ENCODE data around the gene PHC1. TPM values are rescaled to one million over a fixed set of nuclear protein-coding genes. Genes with fewer than 3 reads are reported as not detected.

PHC1 gene
- total RNA-seq, 2 donors from 2014 or later: 27.0 to 34.5 TPM

DNA sequence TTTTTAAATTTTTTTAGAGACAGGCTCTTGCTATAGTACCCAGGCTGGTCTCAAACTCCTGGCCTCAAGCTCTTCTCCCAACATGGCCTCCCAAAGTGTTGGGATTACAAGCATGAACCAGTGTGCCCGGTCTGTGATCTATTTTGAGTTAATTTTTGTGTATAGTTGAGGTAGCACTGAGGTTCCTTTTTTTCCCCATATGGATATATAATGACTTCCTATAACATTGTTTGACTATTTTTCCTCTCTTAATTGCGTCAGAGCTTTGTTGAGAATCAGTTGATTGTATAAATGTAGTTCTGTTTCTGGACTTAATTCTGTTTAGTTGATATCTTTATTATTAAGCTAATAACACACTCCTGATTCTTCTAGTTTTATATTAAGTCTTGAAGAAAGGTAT is 43.8 kb downstream of the PHC1 start:
- no peaks in the 10 kb centered on the region for H3K9me3 ChIP-seq
- DNase-seq: no peak
- no peak overlapping the region for H3K4me3 ChIP-seq
- no peak for ATAC-seq
- H3K27me3 ChIP-seq: no peaks in the 10 kb centered on the region
- 81 to 85% methylated on average over 2 of the region's 2 CpGs for WGBS, 2 donors
- H3K27ac ChIP-seq: no peak overlapping the region
- intact Hi-C loops (cut with DNase I): loop anchor here (10.0 kb wide), 1 partner anchor 77 kb away; no protein-coding TSS in a partner anchor
- no peak for TF ChIP-seq POLR2A (IDR thresholded peaks at IDR 0.05)
- TF ChIP-seq, protein P1, sequence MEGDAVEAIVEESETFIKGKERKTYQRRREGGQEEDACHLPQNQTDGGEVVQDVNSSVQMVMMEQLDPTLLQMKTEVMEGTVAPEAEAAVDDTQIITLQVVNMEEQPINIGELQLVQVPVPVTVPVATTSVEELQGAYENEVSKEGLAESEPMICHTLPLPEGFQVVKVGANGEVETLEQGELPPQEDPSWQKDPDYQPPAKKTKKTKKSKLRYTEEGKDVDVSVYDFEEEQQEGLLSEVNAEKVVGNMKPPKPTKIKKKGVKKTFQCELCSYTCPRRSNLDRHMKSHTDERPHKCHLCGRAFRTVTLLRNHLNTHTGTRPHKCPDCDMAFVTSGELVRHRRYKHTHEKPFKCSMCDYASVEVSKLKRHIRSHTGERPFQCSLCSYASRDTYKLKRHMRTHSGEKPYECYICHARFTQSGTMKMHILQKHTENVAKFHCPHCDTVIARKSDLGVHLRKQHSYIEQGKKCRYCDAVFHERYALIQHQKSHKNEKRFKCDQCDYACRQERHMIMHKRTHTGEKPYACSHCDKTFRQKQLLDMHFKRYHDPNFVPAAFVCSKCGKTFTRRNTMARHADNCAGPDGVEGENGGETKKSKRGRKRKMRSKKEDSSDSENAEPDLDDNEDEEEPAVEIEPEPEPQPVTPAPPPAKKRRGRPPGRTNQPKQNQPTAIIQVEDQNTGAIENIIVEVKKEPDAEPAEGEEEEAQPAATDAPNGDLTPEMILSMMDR (IDR thresholded peaks at IDR 0.05): no peak
- H3K4me1 ChIP-seq: no peaks in the 10 kb centered on the region
- H3K36me3 ChIP-seq (replicated peaks in 1 of 2; ENCODE audit: insufficient read depth in 1 of 2, low read depth in 2 of 2): no peaks in the 10 kb centered on the region

DNA sequence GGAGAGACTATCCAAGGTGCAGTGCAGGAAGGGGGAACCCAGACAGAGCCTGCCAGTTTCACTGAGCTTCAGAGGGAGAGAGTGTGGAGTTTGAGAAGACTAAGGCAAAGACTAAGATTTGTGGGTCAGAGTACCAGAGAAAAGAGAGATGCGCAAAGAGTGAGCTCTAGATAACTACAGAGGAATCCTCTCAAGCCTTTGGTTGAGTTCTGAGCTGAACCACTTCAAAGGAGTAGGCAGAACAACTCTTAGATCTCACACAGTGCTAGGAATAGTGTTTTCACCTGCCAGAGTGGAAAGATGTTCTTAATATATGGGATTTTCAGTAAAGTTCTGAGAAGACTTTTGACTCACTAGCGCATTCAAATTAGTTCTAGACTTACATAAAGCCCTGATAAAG is 45.9 kb downstream of the PHC1 start:
- intact Hi-C loops (cut with DNase I): no loop called here
- Histone ChIP-seq H3K27ac (no peak overlapping the region), H3K4me3 (no peak overlapping the region), H3K4me1 (no peaks in the 10 kb centered on the region), H3K9me3 (no peaks in the 10 kb centered on the region), H3K27me3 (no peaks in the 10 kb centered on the region), H3K36me3 (replicated peaks in 1 of 2; ENCODE audit: insufficient read depth in 1 of 2, low read depth in 2 of 2) (no peaks in the 10 kb centered on the region)
- no peak for TF ChIP-seq POLR2A (IDR thresholded peaks at IDR 0.05)
- TF ChIP-seq, protein P1 (IDR thresholded peaks at IDR 0.05): no peak
- WGBS, 2 donors: 94 to 95% methylated on average over 2 of the region's 2 CpGs
- DNase-seq: no peak
- no peak for ATAC-seq

DNA sequence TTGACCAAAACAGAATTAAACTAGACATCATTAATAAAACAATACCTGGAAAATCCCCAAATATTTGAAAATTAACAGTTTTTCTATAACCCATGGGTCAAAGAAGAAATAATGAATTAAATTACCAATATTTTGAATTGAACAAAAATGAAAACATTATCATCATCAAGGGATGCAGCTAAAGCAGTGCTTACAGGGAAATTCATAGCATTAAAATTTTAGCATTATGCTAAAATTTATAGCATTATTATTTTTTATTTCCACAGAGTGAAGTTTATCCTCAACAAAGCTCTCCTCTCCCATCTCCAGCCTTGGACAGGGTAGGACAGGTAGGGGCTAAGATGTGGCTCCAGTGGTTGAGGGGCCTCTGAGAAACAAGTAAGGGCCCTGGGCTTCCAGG is 54.5 kb downstream of the PHC1 start:
- Histone ChIP-seq H3K9me3 (no peaks in the 10 kb centered on the region), H3K27ac (no peak overlapping the region), H3K27me3 (no peaks in the 10 kb centered on the region), H3K4me1 (no peaks in the 10 kb centered on the region), H3K36me3 (replicated peaks in 1 of 2; ENCODE audit: insufficient read depth in 1 of 2, low read depth in 2 of 2) (no peaks in the 10 kb centered on the region), H3K4me3 (no peak overlapping the region)
- intact Hi-C loops (cut with DNase I): no loop called here
- DNase-seq: no peak
- TF ChIP-seq POLR2A (IDR thresholded peaks at IDR 0.05): no peak
- TF ChIP-seq, protein P1 (IDR thresholded peaks at IDR 0.05): no peak
- ATAC-seq: no peak

DNA sequence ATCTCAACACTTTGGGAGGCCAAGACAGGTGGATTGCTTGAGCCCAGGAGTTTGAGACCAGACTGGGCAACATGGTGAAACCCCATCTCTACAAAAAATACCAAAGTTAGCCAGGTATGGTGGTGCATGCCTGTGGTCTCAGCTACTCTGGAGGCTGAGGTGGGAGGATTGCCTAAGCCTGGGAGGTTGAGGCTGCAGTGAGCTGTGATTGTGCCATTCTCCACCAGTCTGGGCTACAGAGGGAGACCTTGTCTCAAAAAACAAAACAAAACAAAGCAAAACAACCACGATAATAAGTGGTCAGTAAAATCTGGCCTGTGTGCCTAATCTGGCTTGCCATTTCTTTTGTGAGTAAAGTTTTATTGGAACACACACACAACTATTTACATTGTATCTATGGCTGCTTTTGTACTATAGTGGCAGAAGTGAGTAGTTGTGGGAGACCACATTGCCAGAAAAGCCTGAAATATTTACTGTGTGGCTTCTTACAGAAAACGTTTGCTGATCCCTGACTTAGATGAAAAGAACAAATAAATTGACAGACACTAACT is 55.6 kb downstream of the PHC1 start:
- DNase-seq (no peak), ATAC-seq (no peak)
- WGBS, 2 donors: 25 to 49% methylated on average over 2 of the region's 2 CpGs
- TF ChIP-seq POLR2A (IDR thresholded peaks at IDR 0.05): no peak
- TF ChIP-seq, protein P1 (IDR thresholded peaks at IDR 0.05): no peak
- H3K4me3 ChIP-seq: no peak overlapping the region
- no peaks in the 10 kb centered on the region for H3K27me3 ChIP-seq
- H3K4me1 ChIP-seq: no peaks in the 10 kb centered on the region
- H3K9me3 ChIP-seq: no peaks in the 10 kb centered on the region
- H3K27ac ChIP-seq: no peak overlapping the region
- no peaks in the 10 kb centered on the region for H3K36me3 ChIP-seq (replicated peaks in 1 of 2; ENCODE audit: insufficient read depth in 1 of 2, low read depth in 2 of 2)
- intact Hi-C loops (cut with DNase I): no loop called here

DNA sequence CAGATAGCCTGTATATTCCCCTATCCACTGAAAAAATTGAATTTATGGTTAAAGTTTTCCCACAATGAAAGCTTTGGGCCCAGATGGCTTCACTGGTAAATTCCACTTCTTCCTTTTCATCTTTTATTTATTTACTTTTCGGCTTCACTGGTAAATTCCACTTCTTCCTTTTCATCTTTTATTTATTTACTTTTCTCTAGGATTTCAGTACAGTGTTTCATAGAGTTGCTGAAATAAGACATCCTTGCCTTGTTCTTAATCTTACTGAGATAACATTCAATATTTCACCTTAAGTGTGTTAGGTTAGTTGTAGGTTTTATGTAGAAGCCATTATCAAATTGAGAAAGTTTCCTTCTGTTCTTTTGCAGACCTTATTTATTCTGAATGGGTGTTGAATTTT is 56.1 kb downstream of the PHC1 start:
- Histone ChIP-seq H3K27me3 (no peaks in the 10 kb centered on the region), H3K9me3 (no peaks in the 10 kb centered on the region), H3K36me3 (replicated peaks in 1 of 2; ENCODE audit: insufficient read depth in 1 of 2, low read depth in 2 of 2) (no peaks in the 10 kb centered on the region), H3K4me1 (no peaks in the 10 kb centered on the region), H3K4me3 (no peak overlapping the region), H3K27ac (no peak overlapping the region)
- ATAC-seq: no peak
- intact Hi-C loops (cut with DNase I): no loop called here
- no peak for TF ChIP-seq POLR2A (IDR thresholded peaks at IDR 0.05)
- TF ChIP-seq, protein P1 (IDR thresholded peaks at IDR 0.05): no peak
- DNase-seq: no peak
- WGBS, 2 donors: 63% methylated on average over 1 of the region's 1 CpG

Data from body of pancreas (tissue), 4 donors.